ENCODE results near the gene BAD. TPM values are rescaled to one million over a fixed set of nuclear protein-coding genes. Genes with fewer than 3 reads are reported as not detected.

Gene BAD
- total RNA-seq, 4 donors from 2014 or later = 27.8 to 88.0 (median 76.3) TPM

DNA sequence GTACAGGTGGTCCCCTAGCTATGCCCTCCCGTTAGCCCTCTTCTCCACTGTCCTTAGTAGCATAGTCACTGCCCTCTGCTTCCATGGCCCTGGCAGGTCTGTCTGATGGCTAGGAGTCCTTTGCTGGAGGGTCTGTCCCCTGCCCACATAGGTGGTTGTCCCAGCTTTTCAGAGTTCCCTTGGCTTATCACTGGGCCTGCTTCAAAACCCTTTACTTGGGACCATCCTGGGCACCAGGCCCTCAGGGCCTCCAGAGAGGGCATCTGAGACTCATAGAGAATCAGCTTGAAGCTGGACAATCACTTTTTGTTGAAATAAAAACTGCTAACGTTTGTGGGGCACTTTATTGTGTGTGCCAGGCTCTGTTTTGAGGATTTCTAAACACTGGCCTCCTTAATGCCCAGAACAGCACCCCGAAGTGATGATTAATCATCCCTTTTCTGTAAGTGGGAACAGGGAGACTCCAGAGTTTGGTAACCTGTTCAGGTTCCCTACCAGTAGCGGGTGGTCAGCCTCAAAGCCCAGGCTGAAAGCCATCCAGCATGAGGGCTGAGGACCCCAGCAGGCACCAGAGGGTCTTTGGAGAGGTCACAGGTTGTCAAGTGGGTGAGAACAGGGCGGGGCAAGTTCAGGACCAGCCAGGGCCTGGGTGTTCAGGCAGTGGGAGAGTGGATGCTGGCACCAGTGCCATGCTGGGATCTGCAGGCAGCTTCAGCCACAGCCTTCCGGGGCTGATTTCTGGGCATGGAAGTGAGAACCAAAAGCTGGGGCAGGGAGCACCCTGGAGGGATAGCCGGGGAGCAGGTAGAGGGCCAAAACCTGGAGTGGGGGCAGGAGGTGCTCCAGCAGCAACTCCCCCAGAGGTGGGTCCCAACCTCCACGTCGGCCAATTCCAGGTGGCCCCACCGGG, 6.1 kb upstream of the BAD start:
- no peak for TF ChIP-seq POLR2A (IDR thresholded peaks at IDR 0.05)
- TF ChIP-seq, protein P1, sequence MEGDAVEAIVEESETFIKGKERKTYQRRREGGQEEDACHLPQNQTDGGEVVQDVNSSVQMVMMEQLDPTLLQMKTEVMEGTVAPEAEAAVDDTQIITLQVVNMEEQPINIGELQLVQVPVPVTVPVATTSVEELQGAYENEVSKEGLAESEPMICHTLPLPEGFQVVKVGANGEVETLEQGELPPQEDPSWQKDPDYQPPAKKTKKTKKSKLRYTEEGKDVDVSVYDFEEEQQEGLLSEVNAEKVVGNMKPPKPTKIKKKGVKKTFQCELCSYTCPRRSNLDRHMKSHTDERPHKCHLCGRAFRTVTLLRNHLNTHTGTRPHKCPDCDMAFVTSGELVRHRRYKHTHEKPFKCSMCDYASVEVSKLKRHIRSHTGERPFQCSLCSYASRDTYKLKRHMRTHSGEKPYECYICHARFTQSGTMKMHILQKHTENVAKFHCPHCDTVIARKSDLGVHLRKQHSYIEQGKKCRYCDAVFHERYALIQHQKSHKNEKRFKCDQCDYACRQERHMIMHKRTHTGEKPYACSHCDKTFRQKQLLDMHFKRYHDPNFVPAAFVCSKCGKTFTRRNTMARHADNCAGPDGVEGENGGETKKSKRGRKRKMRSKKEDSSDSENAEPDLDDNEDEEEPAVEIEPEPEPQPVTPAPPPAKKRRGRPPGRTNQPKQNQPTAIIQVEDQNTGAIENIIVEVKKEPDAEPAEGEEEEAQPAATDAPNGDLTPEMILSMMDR (IDR thresholded peaks at IDR 0.05 in 4 of 5, conservative IDR thresholded peaks at IDR 0.05 in 1 of 5) = no peak
- peaks cover 34 to 46% (median 42%) of the 10 kb centered on the region in 3 donors for H3K27me3 ChIP-seq
- no peak overlapping the region for H3K4me3 ChIP-seq
- in situ Hi-C loops (cut with MboI; ENCODE audit: low sequenced_read_pairs in 4 of 4) (no loop called here), intact Hi-C loops (cut with DNase I; ENCODE audit: low total_unique reads) (no loop called here)
- no peaks in the 10 kb centered on the region for H3K36me3 ChIP-seq
- peaks cover 11 to 18% of the 10 kb centered on the region in 2 donors for H3K4me1 ChIP-seq
- ATAC-seq = no peak
- no peak overlapping the region for H3K27ac ChIP-seq
- DNase-seq = no peak
- H3K9me3 ChIP-seq = no peaks in the 10 kb centered on the region

DNA sequence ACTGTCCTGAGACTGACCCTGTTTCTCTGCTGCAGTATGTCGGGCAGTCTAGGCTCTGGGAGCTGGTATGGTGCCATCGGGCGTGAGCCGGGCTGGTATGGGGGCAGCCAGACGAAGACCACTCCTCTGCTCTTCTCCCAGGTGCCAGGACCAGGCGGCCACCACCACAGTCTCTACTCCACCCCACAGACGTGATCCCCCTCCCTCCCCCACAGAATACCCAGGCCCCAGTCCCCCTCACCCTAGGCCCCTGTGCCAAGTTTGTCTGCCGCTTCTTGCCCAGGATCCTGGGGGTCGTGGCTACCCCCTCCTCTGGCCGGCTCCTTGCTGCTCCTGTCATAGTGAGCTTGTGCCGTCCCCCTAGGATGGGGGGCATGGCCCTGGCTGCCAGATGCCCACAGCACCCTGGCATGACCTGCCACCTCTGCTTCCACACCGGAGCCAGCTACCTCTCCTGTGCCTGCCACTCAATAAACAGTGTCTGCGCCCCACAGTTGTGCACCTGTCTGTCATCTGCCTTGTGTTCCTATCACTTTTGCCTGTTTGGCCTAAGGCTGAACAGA, 4.6 kb upstream of the BAD start:
- no peak for DNase-seq

DNA sequence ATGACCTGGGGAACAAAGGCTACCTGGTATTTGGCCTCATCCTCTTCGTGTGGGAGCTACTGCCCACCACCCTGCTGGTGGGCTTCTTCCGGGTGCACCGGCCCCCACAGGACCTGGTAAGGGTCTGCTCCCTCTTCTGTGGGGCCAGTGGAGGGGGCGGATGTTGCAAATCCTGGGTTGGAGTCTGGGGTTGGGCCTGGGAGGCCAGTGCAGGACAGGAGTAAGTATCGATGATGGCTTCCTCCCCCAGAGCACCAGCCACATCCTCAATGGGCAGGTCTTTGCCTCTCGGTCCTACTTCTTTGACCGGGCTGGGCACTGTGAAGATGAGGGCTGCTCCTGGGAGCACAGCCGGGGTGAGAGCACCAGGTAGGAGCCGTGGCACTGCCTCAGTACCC, 3.9 kb upstream of the BAD start:
- H3K27ac ChIP-seq = no peak overlapping the region
- no peak overlapping the region for H3K4me3 ChIP-seq
- H3K27me3 ChIP-seq = peaks cover 12 to 24% (median 23%) of the 10 kb centered on the region in 3 donors
- TF ChIP-seq, protein P1 (IDR thresholded peaks at IDR 0.05 in 4 of 5, conservative IDR thresholded peaks at IDR 0.05 in 1 of 5) = no peak
- TF ChIP-seq POLR2A (IDR thresholded peaks at IDR 0.05) = no peak
- H3K4me1 ChIP-seq = peaks cover 19 to 28% of the 10 kb centered on the region in 2 donors
- no peaks in the 10 kb centered on the region for H3K9me3 ChIP-seq
- ATAC-seq (no peak), DNase-seq (no peak)
- in situ Hi-C loops (cut with MboI; ENCODE audit: low sequenced_read_pairs in 4 of 4) = no loop called here
- no peaks in the 10 kb centered on the region for H3K36me3 ChIP-seq
- intact Hi-C loops (cut with DNase I; ENCODE audit: low total_unique reads) = no loop called here

More for the DNA sequence above, 4.6 kb upstream of the BAD start:
- H3K27ac ChIP-seq = no peak overlapping the region
- no peak for TF ChIP-seq POLR2A (IDR thresholded peaks at IDR 0.05)
- TF ChIP-seq, protein P1 (IDR thresholded peaks at IDR 0.05 in 4 of 5, conservative IDR thresholded peaks at IDR 0.05 in 1 of 5) = no peak
- intact Hi-C loops (cut with DNase I; ENCODE audit: low total_unique reads) (no loop called here), in situ Hi-C loops (cut with MboI; ENCODE audit: low sequenced_read_pairs in 4 of 4) (no loop called here)
- H3K9me3 ChIP-seq = no peaks in the 10 kb centered on the region
- H3K4me1 ChIP-seq = peaks cover 12 to 21% of the 10 kb centered on the region in 2 donors
- no peak overlapping the region for H3K4me3 ChIP-seq
- peaks cover 20 to 31% (median 29%) of the 10 kb centered on the region in 3 donors for H3K27me3 ChIP-seq
- no peaks in the 10 kb centered on the region for H3K36me3 ChIP-seq
- no peak for ATAC-seq

DNA sequence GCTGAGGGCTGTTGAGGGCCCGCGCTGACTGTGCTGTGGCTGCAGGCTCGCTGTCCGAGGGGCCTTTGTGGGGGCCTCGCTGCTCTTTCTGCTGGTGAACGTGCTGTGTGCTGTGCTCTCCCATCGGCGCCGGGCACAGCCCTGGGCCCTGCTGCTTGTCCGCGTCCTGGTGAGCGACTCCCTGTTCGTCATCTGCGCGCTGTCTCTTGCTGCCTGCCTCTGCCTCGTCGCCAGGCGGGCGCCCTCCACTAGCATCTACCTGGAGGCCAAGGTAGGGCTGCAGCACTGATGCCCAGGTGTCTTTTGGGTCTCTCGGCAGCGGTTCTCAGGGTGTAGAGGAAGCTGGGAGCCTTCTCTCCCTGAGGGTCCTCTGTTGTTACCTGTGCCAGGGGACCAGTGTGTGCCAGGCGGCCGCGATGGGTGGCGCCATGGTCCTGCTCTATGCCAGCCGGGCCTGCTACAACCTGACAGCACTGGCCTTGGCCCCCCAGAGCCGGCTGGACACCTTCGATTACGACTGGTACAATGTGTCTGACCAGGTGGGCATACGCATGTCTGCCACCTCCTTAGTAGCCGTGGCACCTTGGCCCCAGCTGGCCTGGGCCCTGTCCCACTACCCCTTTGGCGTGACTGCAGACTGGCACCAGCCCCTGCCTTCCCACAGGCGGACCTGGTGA, 3.3 kb upstream of the BAD start:
- intact Hi-C loops (cut with DNase I; ENCODE audit: low total_unique reads) = no loop called here
- ATAC-seq (no peak), DNase-seq (no peak)
- Histone ChIP-seq H3K9me3 (no peaks in the 10 kb centered on the region), H3K4me1 (peaks cover 22 to 32% of the 10 kb centered on the region in 2 donors), H3K36me3 (no peaks in the 10 kb centered on the region), H3K4me3 (no peak overlapping the region), H3K27me3 (peaks cover 7 to 18% (median 18%) of the 10 kb centered on the region in 3 donors), H3K27ac (no peak overlapping the region)
- no peak for TF ChIP-seq POLR2A (IDR thresholded peaks at IDR 0.05)
- TF ChIP-seq, protein P1 (IDR thresholded peaks at IDR 0.05 in 4 of 5, conservative IDR thresholded peaks at IDR 0.05 in 1 of 5) = no peak
- in situ Hi-C loops (cut with MboI; ENCODE audit: low sequenced_read_pairs in 4 of 4) = no loop called here
